CD4-positive, alpha-beta T cell treated with Interleukin-2 at 100 ng/mL for 4 hours (primary cell): ENCODE results near the gene OR5AU1.
A peak's percentile ranks its signal among the peaks of the same experiment; 100 is the strongest.

Source experiments
- DNase-seq: peaks from one replicate; pipeline ENCODE4 v3.0.0-alpha.2; 2020; ENCODE audit warnings: low spot score

The OR5AU1 gene

DNA sequence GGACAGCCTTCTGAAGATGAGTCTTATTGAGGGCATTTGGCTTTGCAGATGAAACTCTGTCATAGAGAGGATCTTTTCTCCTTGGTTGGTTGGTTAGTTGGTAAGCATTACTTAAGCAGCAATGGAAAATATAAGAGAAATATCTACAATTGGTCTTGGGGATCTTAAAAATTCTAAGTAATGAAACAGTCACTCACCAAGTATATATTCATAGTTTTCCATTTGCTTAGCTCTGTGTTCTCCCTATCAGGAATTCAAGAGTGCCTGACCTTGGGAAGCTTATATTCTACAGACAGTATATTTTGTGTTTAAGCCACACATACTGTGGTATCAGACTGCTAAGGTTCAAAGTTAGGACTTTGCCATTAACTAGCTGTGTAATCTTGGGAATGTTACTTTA lies at the start of gene OR5AU1:
OR5AU1 (minus strand) TSS at position 101 of the 400 bp plus-strand sequence. CDS start 191 bp downstream, outside the sequence.
- no peak for DNase-seq

GRCh38 chr14:21205026-21205677 lies 49.3 kb upstream of the OR5AU1 start:
- DNase-seq, result no peak

DNA sequence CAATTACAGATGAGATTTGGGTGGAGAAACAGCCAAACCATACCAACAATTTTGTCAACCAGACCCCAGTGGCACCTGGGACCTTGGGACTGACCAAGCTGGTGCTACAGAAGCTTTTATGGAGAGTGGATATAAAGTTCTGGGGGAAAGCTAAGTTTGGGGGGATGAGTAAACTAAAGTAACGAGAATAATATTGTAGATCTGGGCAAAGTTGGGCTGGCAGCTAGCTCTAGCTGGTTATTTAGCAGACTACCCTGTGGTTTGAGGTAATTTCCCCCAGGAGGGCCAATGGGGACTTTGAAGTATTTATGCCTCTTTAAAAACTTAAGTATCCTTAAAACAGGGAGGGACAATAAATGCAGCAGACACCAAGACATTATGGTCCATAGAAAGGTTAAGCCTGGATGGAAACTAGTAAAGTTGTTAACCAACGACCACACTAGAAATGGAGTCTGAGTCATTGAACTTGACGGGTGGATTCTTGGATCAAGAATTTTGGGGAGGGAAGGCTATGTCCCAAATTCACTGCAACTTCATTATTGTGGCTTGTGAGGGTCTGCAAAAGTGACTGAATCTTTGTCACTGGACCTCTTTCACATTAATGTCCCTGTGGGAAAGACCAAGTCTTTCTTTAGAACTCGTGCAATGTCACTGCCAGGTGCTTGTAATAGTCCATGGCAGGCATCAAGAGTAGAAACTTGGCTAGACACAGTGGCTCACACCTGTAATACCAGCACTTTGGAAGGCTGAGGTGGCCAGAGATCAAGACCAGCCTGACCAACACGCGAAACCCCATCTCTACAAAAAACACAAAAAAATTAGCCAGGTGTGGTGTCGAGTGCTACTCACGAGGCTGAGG lies 48.5 kb upstream of the OR5AU1 start:
- DNase-seq, result no peak

GRCh38 chr14:21203470-21204166 lies 47.8 kb upstream of the OR5AU1 start:
- no peak for DNase-seq

DNA sequence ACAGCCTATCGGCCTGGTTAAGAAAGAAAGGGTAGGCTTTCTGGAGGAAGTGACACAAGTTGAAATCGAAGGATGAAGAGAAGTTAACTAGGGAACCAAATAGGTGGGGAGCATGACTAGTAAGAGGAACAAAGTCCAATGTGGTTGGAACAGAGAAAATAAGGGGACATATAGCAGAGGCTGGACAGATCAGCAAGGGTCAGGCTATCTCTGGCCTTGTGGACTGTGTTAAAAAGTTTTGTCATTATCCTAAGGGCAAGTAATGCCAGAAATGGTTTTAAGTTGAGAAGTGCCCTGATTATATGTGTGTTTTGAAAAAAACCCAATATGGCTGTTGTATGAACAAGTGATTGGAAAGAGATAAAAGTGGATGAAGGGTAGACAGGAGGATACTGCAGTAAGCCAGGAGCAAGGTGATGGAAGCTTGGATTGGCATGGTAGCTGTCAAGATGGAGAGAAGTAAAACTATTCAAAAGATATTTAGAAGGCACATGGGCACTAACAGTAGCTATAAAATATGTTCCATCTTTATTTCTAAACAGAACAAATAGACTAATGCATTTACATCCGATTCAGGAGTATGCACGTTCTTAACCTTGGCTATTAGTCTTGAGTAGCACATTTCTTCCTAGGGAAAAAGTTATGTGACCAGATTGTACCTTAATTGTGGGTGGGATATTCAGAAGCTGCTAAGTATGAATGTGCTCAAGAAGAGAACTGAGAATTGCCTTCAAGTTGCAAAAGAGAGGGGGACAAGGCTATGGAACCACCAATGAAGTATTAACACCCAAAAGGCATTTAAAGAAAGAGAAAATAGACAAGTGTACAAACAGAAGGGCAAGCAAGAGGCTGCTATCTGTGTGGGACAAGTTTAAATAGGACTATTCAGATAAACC lies 46.8 kb upstream of the OR5AU1 start:
- no peak for DNase-seq

DNA sequence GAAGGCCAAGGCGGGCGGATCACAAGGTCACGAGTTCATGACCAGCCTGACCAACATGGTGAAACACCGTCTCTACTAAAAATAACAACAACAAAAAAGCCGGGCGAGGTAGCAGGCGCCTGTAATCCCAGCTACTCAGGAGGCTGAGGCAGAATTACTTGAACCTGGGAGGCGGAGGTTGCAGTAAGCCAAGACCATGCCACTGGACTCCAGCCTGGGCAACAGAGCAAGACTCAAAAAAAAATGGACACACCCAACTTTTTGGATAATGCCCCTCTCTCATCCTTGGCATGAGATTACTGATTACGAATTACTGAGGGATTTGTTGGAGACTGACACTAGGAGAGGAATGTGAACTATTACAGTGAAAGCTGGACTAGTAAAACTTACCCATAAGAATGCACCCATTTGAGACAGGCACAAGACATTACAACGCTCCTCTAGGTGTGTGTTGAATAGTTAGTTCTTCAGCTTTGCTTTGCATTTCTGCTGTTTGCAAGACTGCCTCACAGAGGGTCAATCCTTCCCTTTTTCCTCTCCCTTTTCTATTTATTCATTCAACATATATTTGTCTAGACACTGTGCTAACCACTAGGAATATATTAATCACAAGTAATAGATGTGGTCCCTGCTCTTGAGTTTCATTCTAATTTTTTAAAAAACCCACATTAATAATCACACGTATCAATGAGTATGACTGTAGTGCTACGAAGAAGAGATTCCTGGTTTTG lies 46.0 kb upstream of the OR5AU1 start:
- DNase-seq, result no peak

DNA sequence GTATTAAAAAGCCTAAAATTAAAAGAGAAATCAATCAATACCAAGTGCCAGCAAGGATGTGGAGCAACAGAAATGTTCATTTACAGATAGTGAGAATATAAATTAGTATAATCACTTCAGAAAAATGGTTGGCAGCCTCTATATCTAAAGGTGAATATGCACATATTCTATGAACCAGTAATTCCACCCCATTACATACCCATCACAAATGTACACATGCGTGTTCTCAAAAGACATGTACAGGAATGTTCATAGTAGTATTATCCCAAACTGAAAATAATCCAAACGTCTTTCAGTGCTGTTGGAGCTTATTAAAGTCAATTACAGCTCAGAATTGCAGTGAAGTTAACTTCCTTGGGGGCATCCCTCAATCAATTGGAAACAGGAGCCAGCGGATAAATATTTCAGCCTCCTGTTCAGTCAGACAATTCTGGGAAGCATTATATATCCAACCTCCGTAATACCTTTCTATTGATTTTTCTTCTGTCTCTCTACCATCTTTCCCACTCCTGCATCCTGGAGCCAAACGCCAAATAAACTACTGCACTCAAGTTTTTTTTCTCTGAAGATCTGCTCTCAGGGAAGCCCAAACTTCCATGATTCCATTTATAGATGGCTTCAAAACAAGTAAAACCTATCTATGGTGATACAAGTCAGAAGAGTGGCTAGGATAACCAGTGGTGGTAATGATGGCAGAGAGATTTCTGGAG lies 45.0 kb upstream of the OR5AU1 start:
- DNase-seq, result no peak

DNA sequence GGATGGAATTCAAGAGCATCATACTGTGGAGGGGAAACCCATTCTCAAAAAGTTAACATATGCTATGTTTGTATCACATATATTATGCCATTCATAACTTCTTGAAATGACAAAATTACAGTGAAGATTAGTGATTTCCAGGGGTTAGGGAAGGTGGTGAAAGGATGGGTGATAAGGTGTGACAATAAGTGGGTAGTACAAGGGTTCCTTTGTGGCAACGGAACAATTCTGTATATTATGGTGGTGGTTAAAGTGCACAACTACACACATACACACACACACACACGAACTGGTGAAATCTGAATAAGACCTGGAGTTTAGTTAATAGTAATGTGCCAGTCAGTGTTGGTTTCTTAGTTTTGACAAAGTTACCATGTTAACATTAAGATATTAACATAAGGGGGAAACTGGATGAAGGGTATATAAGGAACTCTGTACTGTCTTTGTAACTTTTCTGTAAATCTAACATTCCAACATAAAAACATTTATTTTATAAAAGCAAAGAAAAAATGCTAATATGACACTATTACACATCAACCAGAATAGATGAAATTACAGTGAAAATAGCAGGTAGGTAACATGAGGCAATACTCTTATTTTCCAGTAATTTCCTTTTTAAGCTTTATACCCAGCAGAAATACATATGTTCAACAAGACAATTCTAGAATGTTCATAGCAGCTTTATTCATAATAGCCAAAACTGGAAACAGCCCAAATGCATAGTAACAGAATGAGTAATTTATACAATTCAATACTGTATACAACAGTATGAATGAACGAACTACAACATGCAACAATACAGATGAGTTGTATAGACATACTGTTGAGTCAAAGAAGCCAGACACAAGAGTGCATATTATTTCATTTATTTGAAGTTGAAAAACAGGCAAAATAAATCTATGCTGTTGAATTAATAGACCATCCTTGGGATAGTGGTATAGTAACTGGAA lies 44.0 kb upstream of the OR5AU1 start:
- no peak for DNase-seq

DNA sequence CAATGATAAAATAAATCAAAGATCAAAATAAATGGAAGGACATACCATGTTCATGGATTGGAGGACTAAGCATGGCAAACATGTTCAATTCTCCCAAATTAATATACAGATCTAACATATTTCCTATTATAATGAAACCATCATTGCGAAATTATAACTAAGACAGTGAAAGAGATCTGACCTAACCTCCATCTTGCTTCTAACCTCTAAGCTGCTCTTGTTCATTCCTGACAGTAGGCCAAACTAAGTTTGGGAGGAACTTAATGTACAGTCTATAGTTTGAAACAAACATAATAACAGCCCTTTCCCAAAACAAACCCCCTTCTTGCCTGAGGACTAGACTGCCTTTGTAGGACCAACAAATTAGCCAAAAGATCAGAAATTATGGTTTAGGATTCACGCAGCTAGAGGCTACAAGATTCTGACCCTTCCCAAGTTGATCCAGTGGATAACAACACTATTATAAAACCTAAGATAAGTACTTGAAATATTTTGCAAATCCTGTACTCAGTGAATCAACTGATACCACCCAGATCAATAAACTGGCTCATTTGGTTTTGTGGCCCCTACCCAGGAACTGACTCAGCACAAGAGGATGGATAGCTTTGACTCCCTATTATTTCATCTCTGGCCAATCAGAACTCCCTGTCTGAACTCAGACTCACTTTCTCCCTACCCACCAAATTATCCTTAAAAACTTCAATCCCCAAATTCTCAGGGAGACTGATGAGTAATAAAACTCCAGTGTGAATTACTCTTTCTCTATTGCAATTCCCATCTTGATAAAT lies 41.7 kb upstream of the OR5AU1 start:
- DNase-seq, result no peak

DNA sequence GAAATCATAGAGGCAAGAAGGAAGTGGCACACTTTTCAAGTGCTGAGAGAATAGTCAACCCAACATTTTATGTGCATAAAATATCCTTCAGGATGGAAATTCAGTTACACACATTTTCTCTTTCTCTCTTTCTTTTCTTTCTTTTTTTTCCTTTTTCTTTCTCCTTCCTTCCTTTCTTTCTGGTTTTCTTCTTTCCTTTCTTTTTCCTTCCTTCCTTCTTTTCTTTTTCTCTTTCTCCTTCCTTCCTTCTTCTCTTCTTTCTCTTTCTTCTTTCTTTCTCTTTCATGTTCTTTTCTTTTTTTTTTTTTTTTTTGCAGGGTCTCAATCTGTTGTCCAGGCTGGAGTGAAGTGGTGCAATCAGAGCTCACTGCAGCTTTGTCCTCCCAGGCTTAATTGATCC lies 38.7 kb upstream of the OR5AU1 start:
- DNase-seq, result no peak

DNA sequence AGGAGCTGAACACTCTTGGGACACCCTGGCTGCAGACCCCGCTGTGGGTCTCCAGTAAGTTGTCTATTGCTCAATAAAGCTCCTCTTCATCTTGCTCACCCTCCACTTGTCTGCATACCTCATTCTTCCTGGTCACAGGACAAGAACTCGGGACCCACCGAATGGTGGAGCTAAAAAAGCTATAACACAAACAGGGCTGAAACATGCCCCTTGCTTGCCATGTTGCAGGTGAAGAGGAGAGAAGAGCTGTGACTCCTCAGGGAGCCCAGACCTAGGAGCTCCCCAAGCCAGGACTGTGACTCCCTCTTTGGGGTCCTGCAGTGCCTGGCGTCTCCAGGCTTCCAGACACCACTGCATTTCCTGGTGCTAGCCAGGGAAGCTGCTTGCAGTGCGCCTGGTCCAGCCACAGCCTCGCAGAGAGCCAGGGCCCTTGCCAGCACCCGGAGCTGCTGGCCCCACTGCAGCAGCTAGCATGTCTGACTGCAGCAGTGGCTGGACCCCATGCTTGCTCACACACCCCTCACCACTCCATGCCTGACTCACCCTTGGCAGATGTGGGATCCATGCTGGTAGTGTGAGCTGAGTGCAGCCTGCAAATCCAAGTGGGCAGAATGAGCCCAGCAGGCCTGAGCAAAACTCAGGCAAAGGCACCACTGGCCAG lies 37.1 kb upstream of the OR5AU1 start:
- DNase-seq, result no peak

- no peak for DNase-seq
Measured at GRCh38 chr14:21192447-21192822, 36.6 kb upstream of the OR5AU1 start.

DNA sequence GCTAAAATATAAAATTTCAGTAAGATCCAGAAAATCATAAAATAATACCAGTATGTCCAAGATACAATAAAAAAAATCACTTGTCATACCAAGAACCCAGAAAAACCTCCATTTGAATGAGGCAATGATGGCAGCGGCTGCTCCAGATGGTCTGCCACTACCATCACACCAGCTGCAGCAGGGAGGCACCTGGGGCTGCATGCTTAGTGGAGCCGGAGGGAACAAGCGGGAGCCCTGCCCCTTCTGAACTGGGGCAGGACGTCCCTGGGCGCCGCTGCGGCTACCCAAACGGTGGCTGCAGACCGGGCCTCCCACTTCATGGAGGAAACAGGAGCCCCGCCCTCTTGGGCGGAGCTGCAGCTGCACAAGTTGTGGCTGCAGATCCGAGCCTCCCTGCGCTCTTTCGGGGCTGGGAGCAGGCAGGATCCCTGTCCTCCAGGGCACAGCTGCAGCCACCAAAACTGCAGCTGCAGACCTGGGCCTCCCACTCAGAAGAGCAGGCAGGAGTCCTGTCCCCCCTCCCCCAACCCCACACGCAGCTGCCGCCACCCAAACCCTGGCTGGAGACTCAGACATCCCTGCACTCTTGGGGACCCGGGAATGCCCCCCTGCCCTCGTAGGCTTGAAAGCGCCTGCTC lies 36.1 kb upstream of the OR5AU1 start:
- peak; percentile 63 for DNase-seq

- DNase-seq, result no peak
Measured at GRCh38 chr14:21191261-21191808, 35.5 kb upstream of the OR5AU1 start.

DNA sequence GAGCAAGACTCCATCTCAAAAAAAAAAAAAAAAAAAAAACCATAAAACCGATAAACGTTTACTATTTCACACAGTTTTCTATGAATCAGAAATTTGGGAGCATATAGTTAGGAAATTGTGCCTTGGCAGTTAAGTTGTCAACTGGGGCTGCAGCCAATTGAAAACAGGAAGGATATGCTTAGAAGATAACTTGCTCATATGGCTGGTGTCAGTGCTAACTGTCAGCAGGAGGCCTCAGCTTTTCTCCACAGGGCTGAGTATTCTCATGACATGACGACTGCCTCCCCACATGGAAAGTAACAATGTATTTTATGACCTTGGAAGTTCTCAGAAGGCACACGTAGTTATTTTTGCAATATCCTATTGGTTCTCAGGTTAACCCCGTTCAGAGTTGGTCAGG lies 29.6 kb upstream of the OR5AU1 start:
- DNase-seq, result no peak

GRCh38 chr14:21184254-21184653 lies 28.4 kb upstream of the OR5AU1 start:
- no peak for DNase-seq

- DNase-seq, result no peak
Measured at GRCh38 chr14:21182166-21182565, 26.3 kb upstream of the OR5AU1 start.
